T-cell (primary cell): ENCODE data around the gene EREG. TPM values are rescaled to one million over a fixed set of nuclear protein-coding genes. Genes with fewer than 3 reads are reported as not detected.

Experiments used
- ATAC-seq, 4 experiments: fragments of 200-7000 bp in 3 of 4; fragments of 150-1000 bp in 1 of 4; cut with Tn5 transposase; replicated peaks in 1 of 4; 1 replicate in 3 of 4; 2 replicates in 1 of 4; pipeline ENCODE4 v1.10.0; 2021; ENCODE audit warnings: moderate library complexity in 3 of 4, mild to moderate bottlenecking in 2 of 4, moderate number of reproducible peaks in 1 of 4
- CTCF ChIA-PET, 2 donors: fragments of 300-600 bp; sonication (Branson Sonifier 250); formaldehyde crosslinking; loops; one replicate each; lab custom pipeline; 2022; ENCODE audit warnings: antibody characterized with exemption in 2 of 2; lab: Charles Lee
- POLR2A ChIA-PET, 2 donors: fragments of 300-600 bp; sonication (Branson Sonifier 250); formaldehyde crosslinking; loops; one replicate each; lab custom pipeline; 2022; ENCODE audit warnings: antibody characterized with exemption in 2 of 2; lab: Charles Lee
- DNase-seq, 35 experiments: peaks; one replicate each; pipeline versions ENCODE4 v3.0.0 to v3.0.0-alpha.2; 2013 to 2023
- H3K27ac ChIP-seq: one replicate; pipeline ENCODE4 v1.5.1; 2013; ENCODE audit warnings: low read length
- H3K27me3 ChIP-seq, 2 experiments: replicated peaks in 1 of 2; 1 replicate in 1 of 2; 2 replicates in 1 of 2; pipeline versions ENCODE4 v1.6.1 to v1.7.0; 2013; ENCODE audit warnings: low read length in 1 of 2, mixed read lengths in 1 of 2; ENCODE audit not compliant: control insufficient read depth in 2 of 2, insufficient read depth in 2 of 2; ENCODE audit errors: extremely low read depth in 1 of 2
- H3K36me3 ChIP-seq, 2 donors: 1 replicate in 1 of 2; 2 replicates in 1 of 2; pipeline versions ENCODE4 v1.6.1 to v1.7.0; 2013; ENCODE audit warnings: low read length in 1 of 2; ENCODE audit not compliant: control insufficient read depth in 2 of 2, insufficient read depth in 1 of 2; ENCODE audit errors: extremely low read depth in 1 of 2
- H3K4me1 ChIP-seq, 2 experiments: 1 replicate in 1 of 2; 2 replicates in 1 of 2; pipeline versions ENCODE4 v1.6.1 to v1.7.0; 2013; ENCODE audit warnings: low read length in 2 of 2, mixed read lengths in 1 of 2; ENCODE audit not compliant: insufficient read depth in 2 of 2, control insufficient read depth in 1 of 2; ENCODE audit errors: extremely low read depth in 1 of 2
- H3K4me3 ChIP-seq, 2 donors: 1 replicate in 1 of 2; 2 replicates in 1 of 2; pipeline versions ENCODE4 v1.5.1 to v1.7.0; 2013; ENCODE audit warnings: mild to moderate bottlenecking in 2 of 2, low read length in 1 of 2, moderate library complexity in 1 of 2; ENCODE audit not compliant: control insufficient read depth in 1 of 2; ENCODE audit errors: extremely low read depth in 1 of 2
- H3K9me3 ChIP-seq: 2 replicates; pipeline ENCODE4 v1.7.0; 2013
- H3K27ac Mint-ChIP-seq, 2 donors: one replicate each; pipeline ENCODE4 v1.8.0; 2020 to 2021; ENCODE audit warnings: mild to moderate bottlenecking in 2 of 2, mixed read lengths in 2 of 2
- H3K27me3 Mint-ChIP-seq, 2 donors: one replicate each; pipeline ENCODE4 v1.8.0; 2021 to 2022; ENCODE audit warnings: mixed read lengths in 2 of 2
- H3K36me3 Mint-ChIP-seq: one replicate; pipeline ENCODE4 v1.8.0; 2021; ENCODE audit warnings: mixed read lengths
- H3K4me1 Mint-ChIP-seq, 3 donors: one replicate each; pipeline ENCODE4 v1.8.0; 2020 to 2022; ENCODE audit warnings: mixed read lengths in 3 of 3, mild to moderate bottlenecking in 1 of 3
- H3K4me3 Mint-ChIP-seq, 3 donors: one replicate each; pipeline ENCODE4 v1.8.0; 2020 to 2022; ENCODE audit warnings: mild to moderate bottlenecking in 3 of 3, mixed read lengths in 3 of 3, moderate library complexity in 3 of 3
- H3K9me3 Mint-ChIP-seq, 3 donors: one replicate each; pipeline ENCODE4 v1.8.0; 2020 to 2022; ENCODE audit warnings: mixed read lengths in 3 of 3
- WGBS: methylation state at CpG from one replicate; pipeline ENCODE4 v1.1.5; 2013; ENCODE audit warnings: missing lambda C conversion rate; ENCODE audit not compliant: insufficient coverage; 5-methylcytosine and 5-hydroxymethylcytosine counted together
- total RNA-seq, 35 experiments: library from RNA in 6 of 35; stranded (reverse) in 6 of 35; fragments of 120-200 nt in 1 of 35; gene quantifications; one replicate each; pipeline versions ENCODE4 v1.2.1 to v1.2.4 and lab custom pipeline; 2013 to 2026

Gene EREG
- total RNA-seq, 5 donors from 2014 or later (not counting 1 experiment from before 2014, with no cell fraction given) = 0.16 to 1.5 (median 0.44) TPM

GRCh38 chr4:74414149-74414809 lies 49.3 kb downstream of the EREG start:
- Histone ChIP-seq H3K27me3 (no peaks in the 10 kb centered on the region), H3K4me3 (no peak overlapping the region), H3K36me3 (no peaks in the 10 kb centered on the region), H3K9me3 (no peaks in the 10 kb centered on the region), H3K27ac (no peak overlapping the region), H3K4me1 (no peaks in the 10 kb centered on the region)
- Mint-ChIP-seq H3K27me3 (peaks cover 6 to 16% of the 10 kb centered on the region in 2 donors), H3K4me1 (no peaks in the 10 kb centered on the region), H3K27ac (no peak overlapping the region), H3K36me3 (no peaks in the 10 kb centered on the region), H3K4me3 (no peak overlapping the region), H3K9me3 (no peaks in the 10 kb centered on the region)
- no peak for DNase-seq
- ATAC-seq = no peak
- CTCF ChIA-PET = no interaction called here
- WGBS = 63% methylated on average over 2 of the region's 5 CpGs
- POLR2A ChIA-PET = no interaction called here

- no peak for ATAC-seq
- Histone ChIP-seq H3K9me3 (no peaks in the 10 kb centered on the region), H3K27ac (no peak overlapping the region), H3K4me1 (no peaks in the 10 kb centered on the region), H3K4me3 (no peak overlapping the region), H3K36me3 (no peaks in the 10 kb centered on the region), H3K27me3 (peaks cover 0 to 3% of the 10 kb centered on the region in 2 experiments)
- Mint-ChIP-seq H3K36me3 (no peaks in the 10 kb centered on the region), H3K27me3 (peaks cover 6 to 16% of the 10 kb centered on the region in 2 donors), H3K9me3 (no peaks in the 10 kb centered on the region), H3K4me3 (no peak overlapping the region), H3K4me1 (no peaks in the 10 kb centered on the region), H3K27ac (no peak overlapping the region)
- WGBS = 86% methylated on average over 1 of the region's 3 CpGs
- no peak for DNase-seq
- CTCF ChIA-PET = interaction anchor here (0.6 kb wide), 2 partner anchors 39 to 229 kb away, joined by 3 read pairs; no protein-coding TSS in a partner anchor
- POLR2A ChIA-PET = interaction anchor here in 1 of 2 donors (0.6 kb wide), 1 partner anchor 19 kb away, joined by 4 read pairs; no protein-coding TSS in a partner anchor
Measured at GRCh38 chr4:74415602-74416300, 50.8 kb downstream of the EREG start.

- H3K27ac ChIP-seq = no peak overlapping the region
- ChIA-PET POLR2A (interaction anchor here in 1 of 2 donors (0.7 kb wide), 1 partner anchor 29 kb away, joined by 4 read pairs; no protein-coding TSS in a partner anchor), CTCF (no interaction called here)
- no peak overlapping the region for H3K4me3 Mint-ChIP-seq
- peaks cover 0 to 3% of the 10 kb centered on the region in 2 experiments for H3K27me3 ChIP-seq
- no peaks in the 10 kb centered on the region for H3K36me3 ChIP-seq
- no peaks in the 10 kb centered on the region for H3K9me3 Mint-ChIP-seq
- no peaks in the 10 kb centered on the region for H3K9me3 ChIP-seq
- no peaks in the 10 kb centered on the region for H3K4me1 Mint-ChIP-seq
- H3K36me3 Mint-ChIP-seq = no peaks in the 10 kb centered on the region
- H3K4me3 ChIP-seq = no peak overlapping the region
- no peak overlapping the region for H3K27ac Mint-ChIP-seq
- ATAC-seq = no peak
- no peak for DNase-seq
- WGBS = 89% methylated on average over 1 of the region's 6 CpGs
- H3K4me1 ChIP-seq = no peaks in the 10 kb centered on the region
- peaks cover 6 to 20% of the 10 kb centered on the region in 2 donors for H3K27me3 Mint-ChIP-seq
Measured at GRCh38 chr4:74418063-74418670, 53.2 kb downstream of the EREG start.

GRCh38 chr4:74420863-74421262 lies 55.9 kb downstream of the EREG start:
- Histone ChIP-seq H3K4me3 (no peak overlapping the region), H3K27me3 (peaks cover 0 to 3% of the 10 kb centered on the region in 2 experiments), H3K9me3 (no peaks in the 10 kb centered on the region), H3K4me1 (no peaks in the 10 kb centered on the region), H3K27ac (no peak overlapping the region), H3K36me3 (no peaks in the 10 kb centered on the region)
- no CpG with 5 or more reads among the region's 5 CpGs for WGBS
- POLR2A ChIA-PET = no interaction called here
- Mint-ChIP-seq H3K27me3 (peaks cover 6 to 18% of the 10 kb centered on the region in 2 donors), H3K27ac (no peak overlapping the region), H3K36me3 (no peaks in the 10 kb centered on the region), H3K4me1 (no peaks in the 10 kb centered on the region), H3K4me3 (no peak overlapping the region), H3K9me3 (no peaks in the 10 kb centered on the region)
- no peak for ATAC-seq
- CTCF ChIA-PET = no interaction called here
- no peak for DNase-seq

- no peaks in the 10 kb centered on the region for H3K9me3 Mint-ChIP-seq
- CTCF ChIA-PET = no interaction called here
- no CpG with 5 or more reads among the region's 1 CpG for WGBS
Measured at GRCh38 chr4:74423104-74423503, 58.2 kb downstream of the EREG start.

GRCh38 chr4:74424111-74424510 lies 59.2 kb downstream of the EREG start:
- Histone ChIP-seq H3K36me3 (no peaks in the 10 kb centered on the region), H3K27me3 (peaks cover 0 to 3% of the 10 kb centered on the region in 2 experiments), H3K4me3 (no peak overlapping the region), H3K27ac (no peak overlapping the region), H3K9me3 (no peaks in the 10 kb centered on the region), H3K4me1 (no peaks in the 10 kb centered on the region)
- peaks cover 0 to 7% of the 10 kb centered on the region in 2 donors for H3K27me3 Mint-ChIP-seq
- H3K9me3 Mint-ChIP-seq = no peaks in the 10 kb centered on the region
- H3K36me3 Mint-ChIP-seq = no peaks in the 10 kb centered on the region
- no peak overlapping the region for H3K4me3 Mint-ChIP-seq
- no peaks in the 10 kb centered on the region for H3K4me1 Mint-ChIP-seq
- DNase-seq (no peak), ATAC-seq (no peak)
- no CpG with 5 or more reads among the region's 2 CpGs for WGBS
- ChIA-PET POLR2A (no interaction called here), CTCF (interaction anchor here in 1 of 2 donors (0.6 kb wide), 1 partner anchor 133 kb away, joined by 3 read pairs; no protein-coding TSS in a partner anchor)
- no peak overlapping the region for H3K27ac Mint-ChIP-seq

More at GRCh38 chr4:74423104-74423503, 58.2 kb downstream of the EREG start:
- H3K27me3 ChIP-seq = peaks cover 0 to 3% of the 10 kb centered on the region in 2 experiments
- no peaks in the 10 kb centered on the region for H3K9me3 ChIP-seq
- H3K4me1 ChIP-seq = no peaks in the 10 kb centered on the region
- no peak overlapping the region for H3K4me3 Mint-ChIP-seq
- no peak overlapping the region for H3K27ac Mint-ChIP-seq
- DNase-seq = no peak
- H3K36me3 ChIP-seq = no peaks in the 10 kb centered on the region
- ATAC-seq = no peak
- H3K27me3 Mint-ChIP-seq = peaks cover 2 to 13% of the 10 kb centered on the region in 2 donors
- POLR2A ChIA-PET = no interaction called here
- no peak overlapping the region for H3K27ac ChIP-seq
- no peak overlapping the region for H3K4me3 ChIP-seq
- H3K4me1 Mint-ChIP-seq = no peaks in the 10 kb centered on the region
- no peaks in the 10 kb centered on the region for H3K36me3 Mint-ChIP-seq
